Measurements from ENCODE around the gene MRPL55. TPM values are rescaled to one million over a fixed set of nuclear protein-coding genes. Genes with fewer than 3 reads are reported as not detected.

Gene MRPL55
- total RNA-seq, result 10 to 100 TPM; 31.9 to 32.9 TPM
- long read RNA-seq, transcript MRPL55-203 (5 exons, 744 nt), result major isoform, 6 of 25 reads
- long read RNA-seq, partial matches to known transcripts, result 0 of 25 reads
- long read RNA-seq, other reads (novel, unspliced or antisense), result 8 of 25 reads

DNA sequence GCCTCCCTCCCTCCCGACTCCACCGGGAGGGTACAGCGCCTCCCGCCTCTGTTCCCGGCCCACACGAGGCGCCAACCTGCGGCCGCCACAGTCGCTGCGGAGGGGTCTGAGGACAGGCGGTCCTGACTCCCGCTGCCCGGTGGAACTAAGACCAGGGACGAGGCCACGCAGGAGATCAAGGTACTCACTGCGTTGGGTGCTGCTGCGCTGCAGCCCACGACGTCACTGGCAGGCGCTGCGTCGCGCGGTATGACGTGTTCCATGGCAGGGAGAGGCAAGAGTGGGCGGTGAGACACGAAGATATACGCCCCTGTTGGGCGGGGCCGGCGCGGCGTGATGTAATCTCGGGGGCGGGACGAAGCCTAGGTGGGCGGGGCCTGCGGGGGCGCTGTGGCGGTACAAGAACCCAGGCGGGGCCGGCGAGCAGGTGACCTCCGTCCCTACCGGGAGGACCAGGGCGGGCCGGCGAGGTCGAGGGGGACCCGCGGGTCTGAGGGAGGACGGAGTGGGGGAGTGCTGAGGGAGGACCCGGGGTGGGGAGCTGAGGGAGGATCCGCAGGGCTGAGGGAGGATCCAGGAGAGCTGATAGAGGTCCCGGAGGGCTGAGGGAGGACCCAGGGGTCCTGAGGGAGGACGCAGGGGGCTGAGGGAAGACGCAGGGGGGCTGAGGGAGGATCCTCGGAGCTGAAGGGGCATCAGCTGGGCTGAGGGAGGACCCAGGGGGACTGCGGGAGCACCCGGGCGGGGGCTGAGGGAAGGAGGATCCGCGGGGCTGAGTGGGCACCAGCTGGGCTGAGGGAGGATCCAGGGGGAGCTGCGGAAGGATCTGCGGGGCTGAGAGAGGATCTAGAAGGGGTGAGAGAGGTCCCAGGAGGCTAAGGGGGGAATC, at the start of gene MRPL55:
Gene MRPL55 (minus strand): TSS at position 227 of the 889 bp plus-strand sequence. CDS start 1,039 bp downstream, outside the sequence.
- DNase-seq, result peak; percentile 97 to 99
- intact Hi-C loops (cut with DNase I, micrococcal nuclease), result no loop called here
- ATAC-seq, result peak; percentile 97

DNA sequence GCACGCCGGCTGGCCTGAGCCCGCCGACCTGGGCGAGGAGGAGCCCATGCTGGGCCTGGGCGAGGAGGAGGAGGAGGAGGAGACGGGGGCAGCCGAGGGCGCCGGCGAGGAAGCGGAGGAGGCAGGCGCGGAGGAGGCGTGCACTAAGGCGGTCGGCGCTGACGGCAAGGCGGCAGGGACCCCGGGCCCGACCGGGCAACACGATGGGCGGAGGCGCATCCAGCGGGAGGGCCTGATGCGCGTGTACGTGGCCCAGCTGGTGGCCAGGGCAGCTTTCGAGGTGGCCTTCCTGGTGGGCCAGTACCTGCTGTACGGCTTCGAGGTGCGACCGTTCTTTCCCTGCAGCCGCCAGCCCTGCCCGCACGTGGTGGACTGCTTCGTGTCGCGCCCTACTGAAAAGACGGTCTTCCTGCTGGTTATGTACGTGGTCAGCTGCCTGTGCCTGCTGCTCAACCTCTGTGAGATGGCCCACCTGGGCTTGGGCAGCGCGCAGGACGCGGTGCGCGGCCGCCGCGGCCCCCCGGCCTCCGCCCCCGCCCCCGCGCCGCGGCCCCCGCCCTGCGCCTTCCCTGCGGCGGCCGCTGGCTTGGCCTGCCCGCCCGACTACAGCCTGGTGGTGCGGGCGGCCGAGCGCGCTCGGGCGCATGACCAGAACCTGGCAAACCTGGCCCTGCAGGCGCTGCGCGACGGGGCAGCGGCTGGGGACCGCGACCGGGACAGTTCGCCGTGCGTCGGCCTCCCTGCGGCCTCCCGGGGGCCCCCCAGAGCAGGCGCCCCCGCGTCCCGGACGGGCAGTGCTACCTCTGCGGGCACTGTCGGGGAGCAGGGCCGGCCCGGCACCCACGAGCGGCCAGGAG, 49.3 kb upstream of the MRPL55 start:
- no peak for ATAC-seq
- intact Hi-C loops (cut with DNase I, micrococcal nuclease), result no loop called here
- no peak for DNase-seq

DNA sequence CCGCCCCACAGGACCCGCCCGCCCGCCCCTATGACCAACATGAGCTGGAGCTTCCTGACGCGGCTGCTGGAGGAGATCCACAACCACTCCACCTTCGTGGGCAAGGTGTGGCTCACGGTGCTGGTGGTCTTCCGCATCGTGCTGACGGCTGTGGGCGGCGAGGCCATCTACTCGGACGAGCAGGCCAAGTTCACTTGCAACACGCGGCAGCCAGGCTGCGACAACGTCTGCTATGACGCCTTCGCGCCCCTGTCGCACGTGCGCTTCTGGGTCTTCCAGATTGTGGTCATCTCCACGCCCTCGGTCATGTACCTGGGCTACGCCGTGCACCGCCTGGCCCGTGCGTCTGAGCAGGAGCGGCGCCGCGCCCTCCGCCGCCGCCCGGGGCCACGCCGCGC, 48.6 kb upstream of the MRPL55 start:
- no peak for ATAC-seq
- no peak for DNase-seq
- intact Hi-C loops (cut with DNase I, micrococcal nuclease), result no loop called here

DNA sequence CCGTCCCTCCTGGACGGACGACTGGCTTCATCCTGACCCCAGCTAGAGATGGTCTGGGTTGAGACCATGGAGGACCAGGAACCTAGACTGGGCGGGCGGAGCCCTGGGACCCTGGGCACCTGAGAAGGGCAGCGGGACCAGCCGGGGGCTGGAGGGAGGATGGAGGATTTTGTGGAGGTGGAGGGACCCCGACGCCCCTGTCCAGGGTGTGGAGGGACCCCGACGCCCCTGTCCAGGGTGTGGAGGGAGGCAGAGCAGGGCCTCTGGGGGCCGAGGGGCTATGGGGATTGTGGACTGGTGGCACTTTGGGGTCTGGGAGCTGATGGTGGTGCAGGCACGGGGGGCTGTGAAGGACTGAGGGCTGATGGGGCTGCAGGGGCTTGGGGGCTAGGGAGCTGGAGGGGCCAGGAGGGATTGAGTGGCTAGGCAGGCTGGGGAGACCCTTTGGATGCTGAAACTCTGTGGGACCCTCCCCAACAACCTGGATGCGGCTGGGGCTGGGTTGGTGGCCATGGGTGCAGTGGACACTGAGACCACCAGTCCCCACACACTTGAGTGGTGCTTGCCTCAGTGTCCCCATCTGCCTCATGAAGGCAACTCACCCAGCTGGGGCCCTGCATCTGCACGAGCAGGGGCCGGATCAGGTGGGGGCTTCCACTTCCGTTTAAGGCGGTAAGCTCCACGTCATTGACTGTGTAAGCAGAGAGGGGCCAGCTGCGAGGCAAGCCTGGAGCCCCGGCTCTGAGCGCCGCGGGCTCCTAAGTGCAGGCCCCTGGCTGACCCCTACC, 48.0 kb upstream of the MRPL55 start:
- DNase-seq, result no peak
- ATAC-seq, result no peak
- intact Hi-C loops (cut with DNase I, micrococcal nuclease), result no loop called here

DNA sequence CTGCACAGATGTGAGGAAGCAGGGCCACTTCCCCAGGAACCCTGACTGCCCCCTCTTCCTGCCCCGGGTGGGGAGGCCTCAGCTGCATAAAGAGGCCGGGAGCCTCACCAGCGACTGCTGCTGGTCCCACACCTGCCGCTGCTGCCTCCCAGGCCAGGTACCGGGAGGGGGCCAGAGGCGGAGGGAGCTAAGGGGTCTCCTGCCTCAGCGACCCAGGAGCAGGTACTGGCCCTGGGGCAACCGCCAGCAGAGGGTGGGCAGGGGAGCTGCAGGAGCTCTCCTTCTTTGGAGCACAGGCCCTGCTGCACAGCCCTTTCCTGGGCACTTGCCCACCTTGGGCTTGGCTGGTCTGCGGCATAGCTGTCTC, 47.4 kb upstream of the MRPL55 start:
- ATAC-seq (no peak), DNase-seq (no peak)
- intact Hi-C loops (cut with DNase I, micrococcal nuclease), result no loop called here

DNA sequence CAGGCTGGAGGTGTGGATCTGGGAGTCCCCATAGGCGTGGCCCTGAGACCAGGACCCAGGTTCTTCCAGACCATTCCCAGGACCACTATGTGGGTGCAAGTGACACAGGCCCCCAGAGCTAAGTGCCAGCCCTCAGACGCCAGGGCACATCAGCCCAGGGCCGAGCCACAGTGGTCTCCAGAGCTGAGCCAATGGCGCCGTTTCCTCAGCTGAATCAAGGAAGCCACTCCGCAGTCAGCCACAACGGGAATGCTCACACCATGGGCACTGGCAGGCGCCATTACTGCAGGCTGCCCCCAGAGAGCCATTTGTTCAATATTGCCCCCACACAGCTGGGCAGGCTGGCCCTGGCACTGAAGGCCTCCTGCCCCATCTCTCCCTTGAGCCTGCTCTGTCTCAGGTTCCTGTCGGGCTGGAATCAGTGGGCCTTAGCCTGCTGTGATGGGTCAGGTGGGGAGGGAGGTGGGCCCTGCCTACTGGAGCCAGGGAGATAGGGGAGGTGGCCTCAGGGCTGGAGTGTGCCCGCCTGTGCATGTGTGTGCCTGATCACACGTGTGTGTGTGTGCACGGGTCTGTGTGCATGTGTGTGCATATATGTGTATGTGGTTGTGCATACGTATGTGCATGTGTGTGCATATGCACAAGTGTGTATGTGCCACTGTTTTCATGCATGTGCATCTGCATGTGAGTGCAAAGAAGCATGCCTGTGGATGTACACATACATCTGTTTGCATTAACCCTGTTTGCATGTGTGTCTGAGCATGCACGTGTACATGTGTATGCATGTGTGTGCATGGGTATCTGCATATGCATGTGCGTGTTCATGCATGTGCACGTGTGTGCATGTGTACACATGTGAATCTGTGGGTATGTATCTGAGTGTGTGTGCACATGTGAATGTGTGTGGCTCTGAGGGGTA, 46.8 kb upstream of the MRPL55 start:
- no peak for DNase-seq
- intact Hi-C loops (cut with DNase I, micrococcal nuclease), result no loop called here
- no peak for ATAC-seq

DNA sequence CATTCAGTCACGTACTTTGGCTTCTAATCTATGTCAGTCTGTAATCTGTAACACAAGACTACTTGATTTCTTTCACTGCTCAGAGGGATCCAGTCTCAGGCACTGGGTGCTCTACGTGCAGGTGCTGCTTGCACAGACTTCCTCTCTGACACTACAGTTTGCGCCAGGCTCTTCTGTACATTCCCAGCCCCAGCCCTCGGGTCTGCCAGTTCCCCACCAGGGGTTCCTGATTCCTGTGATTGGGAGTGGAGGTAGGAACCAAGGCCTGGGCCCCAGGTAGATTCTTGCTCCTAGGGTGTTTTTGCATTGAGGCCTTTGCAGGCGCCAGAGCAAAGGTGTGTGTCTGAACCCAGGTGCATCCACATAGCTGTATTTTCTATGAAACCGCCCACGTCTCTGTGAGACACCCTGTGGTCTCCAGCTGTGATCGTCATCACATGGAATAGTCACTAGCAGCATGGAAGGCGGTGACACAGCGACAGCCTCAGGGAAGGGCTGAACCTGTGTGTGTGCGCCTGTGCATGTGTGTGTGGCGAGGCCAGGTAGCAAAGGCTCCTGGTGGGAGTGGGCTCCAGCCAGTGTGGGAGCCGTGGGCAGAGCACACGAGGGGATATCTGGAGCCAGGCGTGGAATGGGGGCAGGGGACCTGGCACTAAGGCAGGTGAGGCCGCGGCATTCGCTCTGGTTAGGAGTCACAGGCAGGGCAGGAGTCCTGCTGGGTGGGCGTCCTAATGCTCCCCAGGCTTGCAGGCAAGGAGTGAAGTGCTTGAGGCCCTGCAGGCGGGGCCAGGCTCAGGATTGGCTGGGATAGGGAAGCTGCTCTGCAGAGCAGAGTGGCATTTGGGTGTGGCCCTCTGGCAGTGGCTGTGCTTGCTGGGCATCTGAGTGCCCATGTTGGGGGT, 45.8 kb upstream of the MRPL55 start:
- DNase-seq (no peak), ATAC-seq (peak; percentile 46)
- intact Hi-C loops (cut with DNase I, micrococcal nuclease), result no loop called here

DNA sequence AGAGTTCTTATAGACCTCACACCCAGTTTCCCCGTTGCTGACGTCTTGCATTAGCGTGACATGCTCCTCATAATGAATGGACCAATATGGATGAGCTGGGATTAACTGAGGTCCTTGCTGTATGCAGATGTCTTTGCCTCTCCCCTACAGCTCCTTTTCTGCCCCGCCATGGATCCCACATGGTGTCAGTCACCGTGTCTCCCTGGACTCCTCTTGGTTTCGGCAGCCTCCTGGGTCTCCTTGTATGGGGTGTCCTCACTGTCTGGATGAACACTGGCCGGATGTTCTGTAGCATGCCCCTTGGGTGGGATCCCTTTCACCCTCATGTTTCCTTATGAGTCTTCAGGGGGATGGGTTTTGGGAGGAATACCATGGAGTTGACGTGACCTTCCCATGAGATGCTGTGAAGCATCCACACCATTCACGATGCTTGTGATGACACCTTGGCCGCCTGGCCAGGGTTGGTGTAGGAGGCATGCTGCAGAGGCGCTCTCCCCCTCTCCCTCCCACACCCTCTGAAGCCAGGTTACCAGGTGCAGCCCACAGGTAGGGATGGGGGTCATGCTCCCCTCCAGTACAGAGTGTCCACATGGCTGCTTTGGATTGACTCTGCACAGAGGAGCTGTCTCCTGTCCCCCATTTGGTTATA, 45.0 kb upstream of the MRPL55 start:
- intact Hi-C loops (cut with DNase I, micrococcal nuclease), result no loop called here
- DNase-seq, result no peak
- ATAC-seq, result no peak

DNA sequence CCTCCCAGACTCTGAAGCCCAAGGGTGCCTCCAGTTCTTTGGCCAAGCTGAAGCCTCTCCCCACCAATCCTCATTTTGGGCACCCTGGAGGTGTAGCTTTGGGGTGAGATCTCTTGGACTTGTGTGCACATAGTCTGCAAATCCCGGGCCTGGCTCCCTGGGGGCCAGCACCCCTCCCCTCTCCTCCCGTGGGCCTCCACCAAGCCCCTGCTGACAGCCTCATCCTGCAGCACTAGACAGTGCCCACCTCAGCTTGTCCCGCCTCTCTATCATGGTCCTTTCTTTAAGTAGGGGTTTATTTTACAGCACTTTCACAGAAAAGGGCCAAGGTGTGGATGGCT, 43.8 kb upstream of the MRPL55 start:
- ATAC-seq (no peak), DNase-seq (no peak)
- intact Hi-C loops (cut with DNase I, micrococcal nuclease), result no loop called here

DNA sequence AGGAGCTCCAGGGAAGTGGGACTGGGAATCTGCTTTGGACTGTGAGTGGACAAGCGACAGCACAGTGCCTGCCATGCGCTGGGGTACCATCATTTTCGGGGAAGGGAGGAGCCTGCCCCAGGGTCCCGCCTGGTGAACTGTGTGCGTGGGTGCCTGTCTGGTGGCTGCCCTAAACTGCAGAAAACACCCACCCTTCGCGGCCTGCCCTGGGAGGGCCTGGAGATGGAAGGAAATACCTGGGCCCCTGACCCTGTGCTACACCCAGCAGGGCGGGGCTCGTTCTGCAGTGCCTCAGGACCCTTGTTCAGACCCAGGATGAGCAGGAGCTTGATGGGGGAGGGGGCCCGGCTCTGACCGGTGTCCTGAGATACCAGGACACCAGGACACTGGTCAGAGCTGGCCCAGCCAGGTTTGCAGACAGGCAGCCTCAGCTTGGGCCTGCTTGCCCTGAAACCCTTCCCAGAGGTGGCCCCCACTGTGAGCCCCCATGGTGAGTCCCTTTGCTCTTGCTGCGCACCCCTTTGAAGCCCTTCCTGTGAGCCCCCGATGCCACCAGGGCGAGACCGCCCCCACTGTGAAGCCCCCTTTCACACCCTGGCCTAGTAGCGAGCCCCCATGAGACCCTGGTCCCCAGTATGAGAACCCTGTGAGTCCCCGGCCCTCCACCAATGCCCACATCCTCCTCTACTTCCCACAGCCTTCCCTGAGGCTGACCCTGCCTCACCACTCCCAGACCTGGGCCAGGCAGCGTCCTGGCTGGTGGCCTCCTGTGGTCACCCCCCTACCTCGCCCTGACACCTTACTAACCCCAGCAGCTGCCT, 43.2 kb upstream of the MRPL55 start:
- intact Hi-C loops (cut with DNase I, micrococcal nuclease), result no loop called here
- DNase-seq (no peak), ATAC-seq (no peak)

DNA sequence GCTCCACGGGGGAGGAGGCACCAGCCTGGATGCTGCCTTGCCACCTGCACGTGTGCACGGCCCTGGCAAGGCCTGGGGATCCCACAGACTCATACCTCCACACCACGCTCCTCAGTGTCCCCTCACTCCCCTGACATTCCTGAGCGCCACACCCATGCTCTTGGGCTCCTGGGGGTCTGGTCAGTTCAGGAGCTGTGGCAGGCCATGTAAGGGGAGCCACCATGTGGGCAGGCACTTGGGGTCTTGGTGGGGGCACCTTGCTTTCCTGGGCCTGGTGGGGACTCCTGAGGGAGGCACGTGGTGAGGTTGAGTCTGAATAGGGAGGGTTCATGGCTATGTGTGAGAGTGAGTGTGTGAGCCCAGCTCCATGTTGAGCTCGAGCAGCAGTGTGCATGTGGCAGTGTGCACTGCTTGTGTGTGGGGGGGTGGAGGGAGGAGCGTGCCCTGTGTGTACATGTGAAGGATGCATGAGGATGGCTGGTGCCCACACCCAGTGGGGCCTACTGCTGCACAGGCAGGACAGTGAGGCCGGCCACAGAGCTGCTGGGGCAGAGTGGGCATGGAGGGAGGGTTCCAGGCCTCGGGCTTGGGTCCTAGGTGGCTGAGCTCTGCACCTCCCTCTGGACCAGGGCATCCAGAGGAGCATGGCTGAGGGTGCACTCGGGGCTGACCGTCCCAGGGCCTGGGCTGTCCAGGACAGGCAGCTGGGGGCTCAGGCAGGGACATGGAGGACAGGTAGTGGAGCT, 42.3 kb upstream of the MRPL55 start:
- intact Hi-C loops (cut with DNase I, micrococcal nuclease), result no loop called here
- DNase-seq (peak in 1 of 2 donors; percentile 21), ATAC-seq (no peak)

DNA sequence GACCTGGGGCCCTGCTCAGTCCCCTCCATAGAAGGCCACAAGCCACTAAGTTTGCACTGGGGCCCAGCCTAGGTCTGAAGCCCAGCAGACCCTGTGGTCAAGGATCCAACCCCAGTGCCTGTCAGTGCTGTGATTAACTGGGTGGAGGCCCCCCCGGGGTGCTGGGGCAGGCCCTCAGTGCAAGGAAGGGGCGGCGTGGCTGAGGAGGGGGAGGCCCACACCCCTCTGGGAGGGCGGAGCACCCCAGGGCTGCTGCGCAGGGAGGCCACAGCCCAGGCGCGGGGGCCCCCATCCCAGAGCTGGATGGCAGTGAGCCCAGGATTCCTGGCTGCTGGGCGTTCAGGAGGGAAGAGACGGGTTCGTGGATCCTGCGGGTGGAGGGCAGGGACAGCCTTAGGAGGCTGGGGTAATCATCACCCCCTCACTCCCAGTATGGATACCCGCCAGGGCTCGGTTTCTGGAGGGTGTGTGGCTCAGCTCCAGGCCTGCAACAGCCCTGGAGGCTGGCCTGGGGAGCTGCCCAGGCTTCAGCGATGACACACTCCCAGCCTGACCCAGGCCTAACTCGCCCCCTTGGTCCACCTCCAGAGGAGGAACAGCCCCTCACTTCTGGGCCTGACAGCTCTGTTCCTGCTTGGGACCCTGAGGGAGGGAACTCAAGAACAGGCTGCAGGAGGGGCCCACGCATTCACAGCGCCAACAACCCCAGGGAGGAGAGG, 41.5 kb upstream of the MRPL55 start:
- intact Hi-C loops (cut with DNase I, micrococcal nuclease), result no loop called here
- ATAC-seq (peak; percentile 20), DNase-seq (peak; percentile 42 to 74)

DNA sequence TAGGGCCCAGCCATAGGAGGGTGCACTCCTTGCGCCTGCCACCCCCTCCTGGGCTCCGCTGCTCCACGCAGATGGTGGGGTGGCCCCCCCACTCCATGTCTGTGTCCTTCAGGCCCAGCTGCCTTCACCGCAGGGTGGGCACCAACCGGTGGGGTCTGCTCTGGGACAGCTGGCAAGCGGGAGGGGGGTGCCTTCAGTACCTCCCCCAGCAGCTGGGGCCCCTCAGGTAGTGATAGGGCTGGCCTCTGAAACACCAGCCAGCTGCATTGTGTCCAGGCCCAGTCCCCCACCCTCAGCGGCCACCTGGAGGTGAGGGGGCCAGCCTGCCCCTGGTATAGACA, 41.0 kb upstream of the MRPL55 start:
- intact Hi-C loops (cut with DNase I, micrococcal nuclease), result no loop called here
- peak; percentile 11 to 26 for DNase-seq
- ATAC-seq, result peak; percentile 11

DNA sequence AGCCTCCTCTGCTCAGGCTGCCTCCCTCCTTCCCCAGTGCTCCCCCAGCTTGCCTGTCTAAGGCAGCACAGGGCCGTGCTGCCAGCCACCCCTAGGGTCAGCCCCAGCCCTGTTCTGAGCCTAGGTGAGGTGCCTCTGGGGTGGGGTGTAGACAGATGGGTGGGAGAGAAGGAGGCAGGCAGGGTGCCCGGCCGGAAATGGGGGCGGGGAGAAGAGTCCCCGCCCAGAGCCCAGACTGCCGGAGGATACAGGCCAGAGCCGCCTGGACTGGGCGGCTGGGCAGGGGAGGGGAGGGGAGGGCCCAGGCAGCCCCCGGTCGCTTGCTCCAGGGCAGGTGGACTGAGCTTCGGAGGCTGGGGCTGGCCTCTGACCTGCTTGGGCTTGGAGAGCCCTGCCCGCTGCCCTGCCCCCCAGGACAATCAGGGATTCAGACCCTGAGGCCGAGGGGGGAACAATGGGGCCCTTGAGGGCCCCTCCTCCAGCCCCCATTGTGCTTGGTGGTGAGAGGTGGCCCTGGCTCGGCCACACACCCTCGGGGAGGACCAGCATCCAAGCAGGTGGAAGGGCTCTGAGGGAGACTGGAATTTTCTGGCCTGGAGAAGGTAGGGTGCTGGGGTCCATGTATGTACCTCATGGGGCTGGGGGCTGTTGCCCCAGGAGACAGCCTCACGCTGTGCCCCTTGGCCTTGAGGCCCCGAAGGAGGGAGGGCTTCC, 40.5 kb upstream of the MRPL55 start, which contains the start of gene GJC2:
Gene GJC2 (plus strand): TSS at position 525 of the 714 bp plus-strand sequence. CDS start 7,829 bp downstream, outside the sequence.
- intact Hi-C loops (cut with DNase I, micrococcal nuclease), result no loop called here
- ATAC-seq (peak; percentile 41), DNase-seq (peak; percentile 19 to 39)

Measured in left colon (tissue), 2 donors.